Measurements from ENCODE around the gene DIDO1. TPM values are rescaled to one million over a fixed set of nuclear protein-coding genes. Genes with fewer than 3 reads are reported as not detected.
"Not testable (repeated sequence)": the region's sequence is repeated elsewhere in the genome, so short reads cannot be mapped to it uniquely, and the experiment has no call there.

Gene DIDO1
- total RNA-seq, 1 donor from 2014 or later: 58.7 TPM

GRCh38 chr20:62873681-62874031 is 52.6 kb downstream of the DIDO1 start:
- H3K27ac ChIP-seq; H3K9me3 ChIP-seq; H3K4me3 ChIP-seq; H3K36me3 ChIP-seq; DNase-seq (ENCODE audit: extremely low spot score in 2 of 2); intact Hi-C loops (cut with DNase I); H3K27me3 ChIP-seq: not testable (repeated sequence)
- H3K4me1 ChIP-seq: peaks cover 30% of the 10 kb centered on the region
- peak; percentile 41 to 53 (median 48) for TF ChIP-seq CTCF (IDR thresholded peaks at IDR 0.05)

GRCh38 chr20:62873280-62873679 is 53.0 kb downstream of the DIDO1 start:
- intact Hi-C loops (cut with DNase I): no loop called here
- H3K27ac ChIP-seq: no peak overlapping the region
- H3K27me3 ChIP-seq: no peaks in the 10 kb centered on the region

GRCh38 chr20:62872862-62873261 is 53.4 kb downstream of the DIDO1 start:
- TF ChIP-seq POLR2A (IDR thresholded peaks at IDR 0.05) (no peak), CTCF (IDR thresholded peaks at IDR 0.05) (no peak), POLR2AphosphoS5 (IDR thresholded peaks at IDR 0.05; ENCODE audit: insufficient read depth in 1 of 2, low read depth in 1 of 2) (no peak)
- Histone ChIP-seq H3K36me3 (no peaks in the 10 kb centered on the region), H3K4me1 (peaks cover 30% of the 10 kb centered on the region), H3K9me3 (no peaks in the 10 kb centered on the region), H3K4me3 (no peak overlapping the region), H3K27ac (no peak overlapping the region), H3K27me3 (no peaks in the 10 kb centered on the region)
- no peak for DNase-seq (ENCODE audit: extremely low spot score in 2 of 2)
- intact Hi-C loops (cut with DNase I): no loop called here

More at GRCh38 chr20:62873280-62873679, 53.0 kb downstream of the DIDO1 start:
- H3K9me3 ChIP-seq: no peaks in the 10 kb centered on the region
- TF ChIP-seq CTCF (IDR thresholded peaks at IDR 0.05) (no peak), POLR2A (IDR thresholded peaks at IDR 0.05) (no peak), POLR2AphosphoS5 (IDR thresholded peaks at IDR 0.05; ENCODE audit: insufficient read depth in 1 of 2, low read depth in 1 of 2) (no peak)
- DNase-seq (ENCODE audit: extremely low spot score in 2 of 2): no peak
- no peaks in the 10 kb centered on the region for H3K36me3 ChIP-seq
- H3K4me1 ChIP-seq: peaks cover 30% of the 10 kb centered on the region
- no peak overlapping the region for H3K4me3 ChIP-seq

- TF ChIP-seq CTCF (IDR thresholded peaks at IDR 0.05) (no peak), POLR2A (IDR thresholded peaks at IDR 0.05) (no peak), POLR2AphosphoS5 (IDR thresholded peaks at IDR 0.05; ENCODE audit: insufficient read depth in 1 of 2, low read depth in 1 of 2) (no peak)
- no peaks in the 10 kb centered on the region for H3K9me3 ChIP-seq
- H3K4me1 ChIP-seq: peaks cover 30% of the 10 kb centered on the region
- no peaks in the 10 kb centered on the region for H3K27me3 ChIP-seq
- H3K36me3 ChIP-seq: no peaks in the 10 kb centered on the region
- no peak for DNase-seq (ENCODE audit: extremely low spot score in 2 of 2)
- intact Hi-C loops (cut with DNase I): no loop called here
- no peak overlapping the region for H3K27ac ChIP-seq
- H3K4me3 ChIP-seq: no peak overlapping the region
Measured at GRCh38 chr20:62872184-62872847, 54.0 kb downstream of the DIDO1 start.

- Histone ChIP-seq H3K4me1 (peaks cover 22% of the 10 kb centered on the region), H3K4me3 (no peak overlapping the region), H3K9me3 (no peaks in the 10 kb centered on the region), H3K27ac (no peak overlapping the region), H3K27me3 (no peaks in the 10 kb centered on the region), H3K36me3 (no peaks in the 10 kb centered on the region)
- intact Hi-C loops (cut with DNase I): no loop called here
- TF ChIP-seq POLR2A (IDR thresholded peaks at IDR 0.05) (no peak), POLR2AphosphoS5 (IDR thresholded peaks at IDR 0.05; ENCODE audit: insufficient read depth in 1 of 2, low read depth in 1 of 2) (no peak), CTCF (IDR thresholded peaks at IDR 0.05) (no peak)
- no peak for DNase-seq (ENCODE audit: extremely low spot score in 2 of 2)
Measured at GRCh38 chr20:62864207-62864606, 62.1 kb downstream of the DIDO1 start.

All from vagina (tissue), 2 donors.